Upper lobe of left lung (tissue), 4 donors: ENCODE data around the gene IGSF21.

ENCODE experiments used
- EP300 ChIP-seq, 4 donors: sonication (generic); formaldehyde crosslinking; IDR thresholded peaks; one replicate each; pipeline ENCODE4 v1.5.1; 2017; ENCODE audit warnings: antibody characterized with exemption in 4 of 4, control low read depth in 2 of 4
- POLR2A ChIP-seq, 4 donors: fragments of 450-650 bp; IDR thresholded peaks; one replicate each; pipeline ENCODE4 v1.5.1; 2016 to 2017; ENCODE audit warnings: antibody characterized with exemption in 4 of 4, mild to moderate bottlenecking in 2 of 4
- POLR2AphosphoS5 ChIP-seq, 2 donors: sonication (generic); formaldehyde crosslinking; IDR thresholded peaks; one replicate each; pipeline ENCODE4 v1.5.1; 2017; ENCODE audit warnings: antibody characterized with exemption in 2 of 2
- TF ChIP-seq, protein P1 (sequence below), 6 experiments: fragments of 450-650 bp in 4 of 6; fragments of 200-600 bp in 2 of 6; sonication (generic) in 2 of 6; IDR thresholded peaks; one replicate each; pipeline ENCODE4 v1.5.1; 2016 to 2019; ENCODE audit warnings: antibody characterized with exemption in 6 of 6

DNA sequence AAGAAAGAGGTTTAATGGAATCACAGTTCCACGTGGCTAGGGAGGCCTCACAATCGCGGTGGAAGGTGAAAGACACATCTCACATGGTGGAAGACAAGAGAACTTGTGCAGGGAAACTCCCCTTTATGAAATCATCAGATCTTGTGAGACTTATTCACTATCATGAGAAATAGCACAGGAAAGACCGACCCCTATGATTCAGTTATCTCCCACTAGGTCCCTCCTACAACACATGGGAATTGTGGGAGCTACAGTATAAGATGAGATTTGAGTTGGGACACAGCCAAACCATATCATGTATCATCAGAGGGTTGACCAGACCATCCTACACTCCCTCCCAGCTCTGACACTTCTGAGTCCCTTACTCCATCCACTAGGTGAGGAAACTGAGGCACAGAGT lies 229.2 kb downstream of the IGSF21 start:
- TF ChIP-seq EP300 (IDR thresholded peaks at IDR 0.05) (no peak), POLR2A (IDR thresholded peaks at IDR 0.05) (no peak), POLR2AphosphoS5 (IDR thresholded peaks at IDR 0.05) (no peak)
- TF ChIP-seq, protein P1, sequence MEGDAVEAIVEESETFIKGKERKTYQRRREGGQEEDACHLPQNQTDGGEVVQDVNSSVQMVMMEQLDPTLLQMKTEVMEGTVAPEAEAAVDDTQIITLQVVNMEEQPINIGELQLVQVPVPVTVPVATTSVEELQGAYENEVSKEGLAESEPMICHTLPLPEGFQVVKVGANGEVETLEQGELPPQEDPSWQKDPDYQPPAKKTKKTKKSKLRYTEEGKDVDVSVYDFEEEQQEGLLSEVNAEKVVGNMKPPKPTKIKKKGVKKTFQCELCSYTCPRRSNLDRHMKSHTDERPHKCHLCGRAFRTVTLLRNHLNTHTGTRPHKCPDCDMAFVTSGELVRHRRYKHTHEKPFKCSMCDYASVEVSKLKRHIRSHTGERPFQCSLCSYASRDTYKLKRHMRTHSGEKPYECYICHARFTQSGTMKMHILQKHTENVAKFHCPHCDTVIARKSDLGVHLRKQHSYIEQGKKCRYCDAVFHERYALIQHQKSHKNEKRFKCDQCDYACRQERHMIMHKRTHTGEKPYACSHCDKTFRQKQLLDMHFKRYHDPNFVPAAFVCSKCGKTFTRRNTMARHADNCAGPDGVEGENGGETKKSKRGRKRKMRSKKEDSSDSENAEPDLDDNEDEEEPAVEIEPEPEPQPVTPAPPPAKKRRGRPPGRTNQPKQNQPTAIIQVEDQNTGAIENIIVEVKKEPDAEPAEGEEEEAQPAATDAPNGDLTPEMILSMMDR (IDR thresholded peaks at IDR 0.05) = no peak
